HG03460 (cell line): ENCODE measurements around the gene CEBPG.

Source experiments
- ATAC-seq: cut with Tn5 transposase; IDR thresholded peaks from one replicate; pipeline ENCODE4 v1.9.1; 2021; ENCODE audit not compliant: unreplicated experiment

The CEBPG gene

DNA sequence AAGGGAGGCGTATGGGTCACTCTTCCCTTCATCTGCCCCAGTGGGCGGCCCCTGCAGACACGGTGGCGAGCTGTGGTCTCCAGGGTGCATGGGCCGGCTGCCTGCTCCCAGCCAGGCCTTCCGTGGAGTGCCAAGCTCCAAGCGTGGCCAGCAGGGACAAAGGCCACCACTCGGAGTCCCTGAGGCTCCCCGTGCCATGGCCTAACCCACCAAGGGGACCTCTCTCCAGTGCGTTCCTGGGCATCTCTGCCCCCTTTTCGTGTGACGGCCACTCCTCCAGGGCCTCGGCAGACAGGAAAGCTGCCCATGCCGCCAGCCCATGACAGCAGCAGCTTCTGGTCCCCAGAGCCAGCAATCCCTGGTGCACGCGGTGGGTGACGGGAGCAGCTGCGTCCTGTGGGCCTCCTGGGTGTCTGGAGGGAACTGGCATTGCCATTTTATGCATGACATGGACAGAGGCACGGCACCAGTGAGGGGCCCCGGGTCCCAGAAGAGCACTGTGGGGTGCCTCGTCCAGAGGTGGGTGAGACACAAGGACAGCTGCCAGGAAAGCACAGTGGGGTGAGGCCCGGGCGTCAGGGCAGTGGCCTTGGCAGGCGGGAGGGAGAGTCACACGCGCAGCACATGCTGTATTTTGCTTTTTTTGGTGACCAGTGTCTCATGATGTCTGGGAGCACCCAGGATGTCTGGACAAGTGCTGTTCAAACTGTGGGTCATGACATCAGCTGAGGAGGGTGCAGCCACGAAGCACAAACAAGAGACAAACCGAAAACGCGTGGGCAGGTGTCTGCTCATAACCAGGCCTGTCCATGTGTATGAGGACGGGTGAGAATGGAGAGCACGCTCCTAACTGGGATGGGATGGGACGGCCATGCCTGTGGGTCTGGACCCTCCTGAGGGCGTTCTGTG, 32.3 kb downstream of the CEBPG start:
- no peak for ATAC-seq

DNA sequence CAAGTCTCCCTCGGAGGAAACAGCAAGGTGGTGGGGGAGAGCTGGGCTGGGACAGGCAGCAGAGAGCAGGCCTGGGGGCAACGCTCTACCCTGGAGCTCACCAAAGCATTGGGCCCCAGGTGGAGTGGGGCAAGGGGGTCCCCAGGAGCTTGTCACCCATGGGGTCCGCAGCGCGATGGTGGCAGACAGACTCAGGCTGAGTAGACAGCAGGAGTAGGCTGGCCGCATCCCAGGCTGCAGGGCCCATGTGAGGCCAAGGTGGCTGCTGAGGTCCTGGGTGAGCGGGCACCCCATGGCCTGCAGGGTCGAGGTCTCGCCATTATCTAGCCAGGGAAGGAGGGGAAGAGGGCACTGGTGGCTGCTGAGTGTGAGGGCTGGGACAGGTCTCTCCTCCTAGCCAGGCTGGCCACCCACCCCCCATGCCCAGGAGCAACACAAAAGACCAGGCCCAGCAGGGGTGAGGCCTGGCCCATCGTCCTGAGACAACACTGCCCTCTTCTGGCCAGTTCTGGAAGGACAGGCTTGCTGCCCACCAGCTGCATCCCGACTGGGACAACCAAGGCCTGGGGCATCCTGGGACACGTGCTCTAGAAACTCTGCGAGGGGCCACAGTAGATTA, 33.1 kb downstream of the CEBPG start:
- no peak for ATAC-seq

DNA sequence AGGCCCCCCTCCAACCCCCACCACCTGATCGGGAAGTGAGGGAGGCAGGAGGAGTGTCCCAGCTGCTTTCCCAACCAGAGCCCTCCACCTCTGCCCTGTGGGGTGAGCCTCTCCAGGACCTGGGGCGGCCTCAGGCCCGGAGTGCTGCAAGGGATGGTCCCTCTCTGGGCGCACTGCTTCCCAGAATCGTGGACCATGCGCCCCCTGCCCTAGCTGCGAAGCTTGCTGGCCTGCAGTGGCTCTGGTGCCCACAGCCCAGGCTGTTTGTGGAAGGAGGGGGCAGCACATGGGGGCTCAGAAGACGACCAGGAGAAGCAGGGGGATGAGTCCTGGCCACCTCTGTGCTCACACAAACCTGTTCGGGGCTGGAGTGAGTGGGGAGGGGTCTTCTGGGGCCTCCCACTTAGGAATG, 33.6 kb downstream of the CEBPG start:
- ATAC-seq, result no peak

GRCh38 chr19:33407716-33408115, 34.2 kb downstream of the CEBPG start:
- no peak for ATAC-seq

- no peak for ATAC-seq
Observed at GRCh38 chr19:33408116-33408515, 34.6 kb downstream of the CEBPG start.

GRCh38 chr19:33408538-33409434, 35.3 kb downstream of the CEBPG start:
- ATAC-seq, result no peak

DNA sequence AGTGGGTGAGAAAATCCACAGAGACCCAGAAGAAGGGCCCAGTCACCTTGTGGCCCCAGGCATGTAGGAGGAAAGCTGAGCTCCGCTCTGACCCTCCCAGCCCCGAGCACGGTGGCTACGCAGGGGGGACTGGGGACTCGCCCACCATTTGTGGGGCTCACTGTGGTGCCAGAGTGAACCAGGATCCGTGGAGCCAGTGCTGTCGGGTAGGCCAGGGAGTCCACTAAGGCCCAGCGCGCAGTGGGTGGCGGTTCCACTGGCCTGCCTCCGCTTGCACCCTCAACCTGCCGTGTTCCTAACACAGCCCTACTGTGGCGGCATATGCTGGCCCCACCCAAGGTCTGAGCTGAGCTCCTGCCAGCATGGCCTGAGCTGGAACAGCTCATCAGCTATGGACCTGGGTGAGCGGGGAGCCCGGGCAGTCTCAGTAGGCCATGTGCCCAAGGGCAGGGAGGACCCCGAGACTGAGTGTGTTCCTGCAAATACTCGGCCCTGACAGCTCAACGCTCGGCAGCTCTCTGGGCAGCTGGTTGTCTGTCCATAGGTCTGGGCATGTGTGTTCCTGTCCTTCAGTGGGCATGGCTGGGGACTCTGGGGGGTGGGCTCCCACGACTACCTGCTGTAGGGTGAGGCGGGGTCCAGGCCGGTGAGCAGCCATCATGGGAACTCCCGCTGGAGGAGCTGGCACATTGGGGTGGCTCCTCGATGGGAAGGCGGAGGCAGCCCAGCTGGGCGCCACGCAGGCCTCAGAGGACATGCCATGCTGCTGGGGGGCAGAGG, 36.6 kb downstream of the CEBPG start:
- no peak for ATAC-seq

- ATAC-seq, result no peak
Observed at GRCh38 chr19:33410915-33411401, 37.4 kb downstream of the CEBPG start.

GRCh38 chr19:33411621-33412180, 38.2 kb downstream of the CEBPG start:
- no peak for ATAC-seq

- no peak for ATAC-seq
Observed at GRCh38 chr19:33412601-33413425, 39.3 kb downstream of the CEBPG start.

GRCh38 chr19:33413426-33413725, 39.9 kb downstream of the CEBPG start:
- ATAC-seq, result no peak

- ATAC-seq, result no peak
Observed at GRCh38 chr19:33413868-33414666, 40.6 kb downstream of the CEBPG start.

DNA sequence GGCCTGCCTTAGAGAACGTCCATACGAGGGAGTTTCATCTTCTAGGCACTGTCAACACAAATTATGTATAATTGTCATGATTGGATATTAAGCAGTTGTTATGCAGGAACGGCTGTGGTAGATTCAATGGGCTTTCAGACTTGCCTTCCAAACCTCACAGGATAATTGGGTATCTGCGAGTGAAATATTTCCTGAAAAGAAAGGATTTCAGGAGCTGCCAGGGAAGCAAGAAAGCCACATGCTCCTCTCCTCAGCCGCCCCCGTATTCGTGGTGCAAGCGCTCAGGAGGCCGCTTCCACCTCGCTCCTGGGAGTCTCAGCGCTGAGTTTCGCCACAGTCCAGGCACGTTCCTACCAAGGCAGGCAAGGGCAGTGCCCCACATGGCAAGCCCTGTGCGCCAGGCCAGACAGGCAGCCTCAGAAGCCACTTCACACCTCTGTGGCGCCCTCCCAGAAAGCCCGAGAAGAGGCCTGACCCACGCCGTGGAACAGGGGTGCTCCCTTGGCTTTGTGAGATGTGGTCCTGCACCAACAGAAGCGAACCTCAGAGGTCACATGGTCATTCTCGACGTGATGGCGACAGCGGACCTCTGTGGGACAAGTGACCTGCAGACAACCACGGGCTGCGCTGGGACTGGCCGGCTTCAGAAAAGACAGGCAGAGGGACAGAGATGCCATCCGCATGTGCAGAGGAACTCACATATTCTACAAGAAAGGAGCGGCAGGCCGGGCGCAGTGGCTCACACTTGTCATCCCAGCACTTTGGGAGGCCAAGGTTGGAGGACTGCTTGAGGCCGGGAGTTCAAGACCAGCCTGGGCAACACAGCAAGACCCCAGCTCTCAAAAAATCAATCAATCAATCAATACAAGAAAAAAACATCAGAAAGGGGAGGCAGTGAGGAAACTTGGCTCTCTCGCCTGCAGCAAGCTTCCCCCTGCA, 41.4 kb downstream of the CEBPG start:
- no peak for ATAC-seq

DNA sequence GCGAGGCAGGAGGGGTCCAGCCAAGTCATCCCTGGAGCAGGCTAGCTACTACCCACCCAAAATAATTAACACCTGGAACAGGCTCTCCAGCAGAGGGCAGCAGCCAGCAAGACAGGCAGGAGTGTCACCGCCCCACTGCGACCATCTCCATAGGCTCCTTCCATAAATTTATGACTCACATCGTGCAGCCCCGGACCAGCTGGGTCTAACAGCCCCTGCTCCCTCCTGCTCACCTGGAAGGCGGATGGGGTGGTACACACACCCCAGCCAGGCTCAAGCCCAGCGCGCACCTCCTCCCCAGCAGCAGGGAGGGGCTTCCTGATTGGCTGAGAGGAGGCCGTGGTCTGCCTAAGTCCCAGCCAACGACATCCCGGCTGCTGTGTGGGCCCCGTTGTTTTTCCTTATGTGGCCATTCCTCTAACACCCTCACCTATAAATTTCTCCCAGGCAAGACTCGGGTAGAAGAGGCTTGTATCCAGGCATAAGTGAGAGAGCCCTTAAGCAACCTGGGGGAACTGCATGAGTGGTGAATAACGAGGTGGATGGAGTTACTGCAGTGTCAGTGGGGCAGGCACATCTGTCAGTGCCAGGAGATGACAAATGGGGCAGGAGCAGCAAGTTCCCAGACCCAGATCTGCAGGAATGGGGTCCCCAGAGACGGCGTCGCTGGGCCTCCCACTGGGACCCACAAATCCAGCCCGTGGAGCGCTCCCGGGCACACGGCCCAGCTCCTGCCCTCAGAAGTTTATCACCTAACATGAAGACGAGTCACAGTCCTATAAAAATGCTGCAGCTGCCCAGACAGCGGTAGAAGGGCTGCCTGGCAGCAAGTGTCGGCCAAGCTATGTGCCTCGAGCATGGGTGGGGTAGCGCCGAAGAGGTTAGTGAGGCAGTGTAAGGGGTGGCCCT, 43.1 kb downstream of the CEBPG start:
- ATAC-seq, result no peak

- ATAC-seq, result no peak
Observed at GRCh38 chr19:33417751-33418150, 44.2 kb downstream of the CEBPG start.

- ATAC-seq, result no peak
Observed at GRCh38 chr19:33418461-33418860, 45.0 kb downstream of the CEBPG start.
